ENCODE measurements around the gene ZNF778.

DNA sequence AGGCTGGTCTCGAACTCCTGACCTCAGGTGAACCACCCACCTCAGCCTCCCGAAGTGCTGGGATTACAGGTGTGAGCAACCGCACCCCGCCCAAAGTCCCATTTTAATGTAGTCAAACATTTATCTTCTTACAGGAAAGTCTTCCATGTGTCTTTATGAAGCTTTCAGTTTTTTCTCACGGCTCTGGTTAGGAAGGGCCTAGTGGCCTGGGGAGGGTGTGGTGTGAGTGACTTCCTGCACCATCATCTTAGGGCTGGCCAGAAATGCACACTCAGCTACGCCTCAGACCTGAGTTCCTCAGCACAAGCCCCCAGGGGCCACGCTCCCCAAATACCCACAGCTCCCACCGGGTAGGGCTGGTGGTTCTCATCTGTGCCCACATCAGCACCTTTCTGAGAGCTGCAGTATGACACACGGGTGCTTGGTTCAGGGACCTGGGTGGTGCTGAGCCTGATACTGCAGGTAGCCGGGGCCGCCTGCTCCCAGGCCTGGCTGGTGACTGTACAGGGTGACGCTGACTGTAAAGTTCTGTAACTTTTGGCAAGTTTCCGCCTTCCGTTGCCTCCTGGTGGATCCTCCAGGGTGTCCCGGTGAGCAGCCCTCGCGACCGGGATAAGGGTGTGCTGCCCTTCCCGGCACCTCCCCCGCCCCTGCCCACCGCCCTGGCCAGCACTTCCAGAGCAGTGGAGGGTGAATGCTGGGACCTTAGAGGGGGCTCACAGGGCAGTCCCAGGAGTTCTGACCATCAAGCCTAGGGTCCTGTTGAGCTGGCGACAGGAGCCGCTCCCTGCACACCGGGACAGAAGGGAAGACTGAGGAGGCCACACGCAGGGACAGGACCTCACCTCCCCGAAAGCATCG lies 52.5 kb downstream of the ZNF778 start:
- TF ChIP-seq, protein P1, sequence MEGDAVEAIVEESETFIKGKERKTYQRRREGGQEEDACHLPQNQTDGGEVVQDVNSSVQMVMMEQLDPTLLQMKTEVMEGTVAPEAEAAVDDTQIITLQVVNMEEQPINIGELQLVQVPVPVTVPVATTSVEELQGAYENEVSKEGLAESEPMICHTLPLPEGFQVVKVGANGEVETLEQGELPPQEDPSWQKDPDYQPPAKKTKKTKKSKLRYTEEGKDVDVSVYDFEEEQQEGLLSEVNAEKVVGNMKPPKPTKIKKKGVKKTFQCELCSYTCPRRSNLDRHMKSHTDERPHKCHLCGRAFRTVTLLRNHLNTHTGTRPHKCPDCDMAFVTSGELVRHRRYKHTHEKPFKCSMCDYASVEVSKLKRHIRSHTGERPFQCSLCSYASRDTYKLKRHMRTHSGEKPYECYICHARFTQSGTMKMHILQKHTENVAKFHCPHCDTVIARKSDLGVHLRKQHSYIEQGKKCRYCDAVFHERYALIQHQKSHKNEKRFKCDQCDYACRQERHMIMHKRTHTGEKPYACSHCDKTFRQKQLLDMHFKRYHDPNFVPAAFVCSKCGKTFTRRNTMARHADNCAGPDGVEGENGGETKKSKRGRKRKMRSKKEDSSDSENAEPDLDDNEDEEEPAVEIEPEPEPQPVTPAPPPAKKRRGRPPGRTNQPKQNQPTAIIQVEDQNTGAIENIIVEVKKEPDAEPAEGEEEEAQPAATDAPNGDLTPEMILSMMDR (IDR thresholded peaks at IDR 0.05), result no peak
- no peak for TF ChIP-seq POLR2A (IDR thresholded peaks at IDR 0.05)
